ENCODE measurements around the gene KRT2.

The KRT2 gene

GRCh38 chr12:52615912-52616311, 36.1 kb downstream of the KRT2 start:
- H3K9ac ChIP-seq (ENCODE audit: low read depth, low read length): no peak overlapping the region
- H3K36me3 ChIP-seq (ENCODE audit: insufficient read depth, low read length): no peaks in the 10 kb centered on the region
- 0 out of 2 replicates have a peak, but pooled peaks cover 4% of the 10 kb centered on the region for H3K4me1 ChIP-seq (ENCODE audit: insufficient read depth, low read length)
- no peaks in the 10 kb centered on the region for H3K9me3 ChIP-seq (ENCODE audit: control insufficient read depth, insufficient read depth, low read length)

- no peaks in the 10 kb centered on the region for H3K9me3 ChIP-seq (ENCODE audit: control insufficient read depth, insufficient read depth, low read length)
- H3K4me1 ChIP-seq (ENCODE audit: insufficient read depth, low read length): 0 out of 2 replicates have a peak, but pooled peaks cover 2% of the 10 kb centered on the region
- H3K36me3 ChIP-seq (ENCODE audit: insufficient read depth, low read length): no peaks in the 10 kb centered on the region
- no peak overlapping the region for H3K9ac ChIP-seq (ENCODE audit: low read depth, low read length)
These were observed 36.7 kb downstream of the KRT2 start for GRCh38 chr12:52615208-52615868.

- Histone ChIP-seq H3K36me3 (ENCODE audit: insufficient read depth, low read length) (no peaks in the 10 kb centered on the region), H3K4me1 (ENCODE audit: insufficient read depth, low read length) (no peaks in the 10 kb centered on the region), H3K9me3 (ENCODE audit: control insufficient read depth, insufficient read depth, low read length) (no peaks in the 10 kb centered on the region), H3K9ac (ENCODE audit: low read depth, low read length) (no peak overlapping the region)
These were observed 37.4 kb downstream of the KRT2 start for GRCh38 chr12:52614381-52615207.

- no peaks in the 10 kb centered on the region for H3K4me1 ChIP-seq (ENCODE audit: insufficient read depth, low read length)
These were observed 38.5 kb downstream of the KRT2 start for GRCh38 chr12:52613384-52614030.

GRCh38 chr12:52612431-52613383, 39.3 kb downstream of the KRT2 start:
- Histone ChIP-seq H3K9me3 (ENCODE audit: control insufficient read depth, insufficient read depth, low read length) (no peaks in the 10 kb centered on the region), H3K36me3 (ENCODE audit: insufficient read depth, low read length) (no peaks in the 10 kb centered on the region), H3K9ac (ENCODE audit: low read depth, low read length) (no peak overlapping the region), H3K4me1 (ENCODE audit: insufficient read depth, low read length) (no peaks in the 10 kb centered on the region)

More at GRCh38 chr12:52613384-52614030, 38.5 kb downstream of the KRT2 start:
- H3K9me3 ChIP-seq (ENCODE audit: control insufficient read depth, insufficient read depth, low read length): no peaks in the 10 kb centered on the region
- H3K36me3 ChIP-seq (ENCODE audit: insufficient read depth, low read length): no peaks in the 10 kb centered on the region
- H3K9ac ChIP-seq (ENCODE audit: low read depth, low read length): no peak overlapping the region

- H3K9ac ChIP-seq (ENCODE audit: low read depth, low read length): no peak overlapping the region
- H3K36me3 ChIP-seq (ENCODE audit: insufficient read depth, low read length): no peaks in the 10 kb centered on the region
- no peaks in the 10 kb centered on the region for H3K4me1 ChIP-seq (ENCODE audit: insufficient read depth, low read length)
- H3K9me3 ChIP-seq (ENCODE audit: control insufficient read depth, insufficient read depth, low read length): no peaks in the 10 kb centered on the region
These were observed 40.9 kb downstream of the KRT2 start for GRCh38 chr12:52611080-52611468.

- Histone ChIP-seq H3K9ac (ENCODE audit: low read depth, low read length) (no peak overlapping the region), H3K36me3 (ENCODE audit: insufficient read depth, low read length) (no peaks in the 10 kb centered on the region), H3K4me1 (ENCODE audit: insufficient read depth, low read length) (no peaks in the 10 kb centered on the region), H3K9me3 (ENCODE audit: control insufficient read depth, insufficient read depth, low read length) (no peaks in the 10 kb centered on the region)
These were observed 43.0 kb downstream of the KRT2 start for GRCh38 chr12:52608826-52609630.

GRCh38 chr12:52608161-52608560, 43.9 kb downstream of the KRT2 start:
- Histone ChIP-seq H3K9me3 (ENCODE audit: control insufficient read depth, insufficient read depth, low read length) (no peaks in the 10 kb centered on the region), H3K9ac (ENCODE audit: low read depth, low read length) (no peak overlapping the region), H3K36me3 (ENCODE audit: insufficient read depth, low read length) (no peaks in the 10 kb centered on the region), H3K4me1 (ENCODE audit: insufficient read depth, low read length) (no peaks in the 10 kb centered on the region)

GRCh38 chr12:52607314-52607713, 44.7 kb downstream of the KRT2 start:
- Histone ChIP-seq H3K9ac (ENCODE audit: low read depth, low read length) (no peak overlapping the region), H3K4me1 (ENCODE audit: insufficient read depth, low read length) (no peaks in the 10 kb centered on the region), H3K36me3 (ENCODE audit: insufficient read depth, low read length) (no peaks in the 10 kb centered on the region), H3K9me3 (ENCODE audit: control insufficient read depth, insufficient read depth, low read length) (no peaks in the 10 kb centered on the region)

- no peak overlapping the region for H3K9ac ChIP-seq (ENCODE audit: low read depth, low read length)
- no peaks in the 10 kb centered on the region for H3K36me3 ChIP-seq (ENCODE audit: insufficient read depth, low read length)
- H3K4me1 ChIP-seq (ENCODE audit: insufficient read depth, low read length): no peaks in the 10 kb centered on the region
- no peaks in the 10 kb centered on the region for H3K9me3 ChIP-seq (ENCODE audit: control insufficient read depth, insufficient read depth, low read length)
These were observed 45.3 kb downstream of the KRT2 start for GRCh38 chr12:52606581-52607218.

- no peaks in the 10 kb centered on the region for H3K36me3 ChIP-seq (ENCODE audit: insufficient read depth, low read length)
These were observed 45.9 kb downstream of the KRT2 start for GRCh38 chr12:52606096-52606495.

GRCh38 chr12:52605542-52605941, 46.5 kb downstream of the KRT2 start:
- no peak overlapping the region for H3K9ac ChIP-seq (ENCODE audit: low read depth, low read length)
- H3K9me3 ChIP-seq (ENCODE audit: control insufficient read depth, insufficient read depth, low read length): no peaks in the 10 kb centered on the region; the same call in 1 of the 2 replicates
- no peaks in the 10 kb centered on the region for H3K36me3 ChIP-seq (ENCODE audit: insufficient read depth, low read length)
- no peaks in the 10 kb centered on the region for H3K4me1 ChIP-seq (ENCODE audit: insufficient read depth, low read length)

More at GRCh38 chr12:52606096-52606495, 45.9 kb downstream of the KRT2 start:
- Histone ChIP-seq H3K9me3 (ENCODE audit: control insufficient read depth, insufficient read depth, low read length) (no peaks in the 10 kb centered on the region), H3K9ac (ENCODE audit: low read depth, low read length) (no peak overlapping the region), H3K4me1 (ENCODE audit: insufficient read depth, low read length) (no peaks in the 10 kb centered on the region)

- H3K9ac ChIP-seq (ENCODE audit: low read depth, low read length): no peak overlapping the region
- no peaks in the 10 kb centered on the region for H3K4me1 ChIP-seq (ENCODE audit: insufficient read depth, low read length)
- no peaks in the 10 kb centered on the region; the same call in 1 of the 2 replicates for H3K9me3 ChIP-seq (ENCODE audit: control insufficient read depth, insufficient read depth, low read length)
- no peaks in the 10 kb centered on the region for H3K36me3 ChIP-seq (ENCODE audit: insufficient read depth, low read length)
These were observed 47.2 kb downstream of the KRT2 start for GRCh38 chr12:52604859-52605258.
